Epidermal melanocyte (primary cell): ENCODE measurements around the gene UMAD1.

Source experiments
- DNase-seq: peaks from one replicate; pipeline ENCODE4 v3.0.0; 2011; ENCODE audit warnings: low spot score; ENCODE audit not compliant: insufficient read length

The UMAD1 gene

GRCh38 chr7:7881581-7881980 lies 241.0 kb downstream of the UMAD1 start:
- no peak for DNase-seq

GRCh38 chr7:7882888-7883287 lies 242.3 kb downstream of the UMAD1 start:
- DNase-seq, result no peak

- no peak for DNase-seq
These were observed 242.8 kb downstream of the UMAD1 start for GRCh38 chr7:7883394-7883793.

- DNase-seq, result no peak
These were observed 244.3 kb downstream of the UMAD1 start for GRCh38 chr7:7884855-7885254.

- no peak for DNase-seq
These were observed 249.4 kb downstream of the UMAD1 start for GRCh38 chr7:7889791-7890568.

GRCh38 chr7:7895004-7895650 lies 254.6 kb downstream of the UMAD1 start:
- DNase-seq, result no peak

GRCh38 chr7:7895754-7896153 lies 255.2 kb downstream of the UMAD1 start:
- no peak for DNase-seq

- DNase-seq, result no peak
These were observed 257.0 kb downstream of the UMAD1 start for GRCh38 chr7:7897509-7897908.

- DNase-seq, result no peak
These were observed 257.5 kb downstream of the UMAD1 start for GRCh38 chr7:7897949-7898515.

GRCh38 chr7:7902845-7903244 lies 262.3 kb downstream of the UMAD1 start:
- no peak for DNase-seq

GRCh38 chr7:7907306-7907705 lies 266.8 kb downstream of the UMAD1 start:
- no peak for DNase-seq

GRCh38 chr7:7908622-7909145 lies 268.1 kb downstream of the UMAD1 start:
- DNase-seq, result no peak

GRCh38 chr7:7909376-7909775 lies 268.8 kb downstream of the UMAD1 start:
- no peak for DNase-seq

- no peak for DNase-seq
These were observed 271.0 kb downstream of the UMAD1 start for GRCh38 chr7:7911369-7912123.

GRCh38 chr7:7912937-7913336 lies 272.4 kb downstream of the UMAD1 start:
- no peak for DNase-seq

- no peak for DNase-seq
These were observed 273.0 kb downstream of the UMAD1 start for GRCh38 chr7:7913504-7913903.

GRCh38 chr7:7914547-7914946 lies 274.0 kb downstream of the UMAD1 start:
- no peak for DNase-seq

- DNase-seq, result no peak
These were observed 275.5 kb downstream of the UMAD1 start for GRCh38 chr7:7916064-7916463.

- DNase-seq, result no peak
These were observed 277.0 kb downstream of the UMAD1 start for GRCh38 chr7:7917593-7917992.

GRCh38 chr7:7918736-7919448 lies 278.3 kb downstream of the UMAD1 start:
- no peak for DNase-seq

GRCh38 chr7:7919449-7919945 lies 278.9 kb downstream of the UMAD1 start:
- no peak for DNase-seq
